Ishikawa (cell line): ENCODE data around the gene ING5.
A peak's percentile ranks its signal among the peaks of the same experiment; 100 is the strongest.

ENCODE experiments used
- CEBPB ChIP-seq: IDR thresholded peaks from 2 replicates; pipeline ENCODE4 v1.6.1; 2012
- CREB1 ChIP-seq: IDR thresholded peaks from 2 replicates; pipeline ENCODE4 v1.6.1; 2012; ENCODE audit warnings: low read depth
- EGR1 ChIP-seq: IDR thresholded peaks from 2 replicates; pipeline ENCODE4 v1.6.1; 2012
- EP300 ChIP-seq: IDR thresholded peaks from 2 replicates; pipeline ENCODE4 v1.6.1; 2012; ENCODE audit warnings: borderline replicate concordance
- FOXM1 ChIP-seq: IDR thresholded peaks from 2 replicates; pipeline ENCODE4 v1.6.1; 2012; ENCODE audit warnings: low read depth, borderline replicate concordance
- MAX ChIP-seq: IDR thresholded peaks from 2 replicates; pipeline ENCODE4 v1.6.1; 2012
- NFIC ChIP-seq: IDR thresholded peaks from 2 replicates; pipeline ENCODE4 v1.6.1; 2012
- RAD21 ChIP-seq: IDR thresholded peaks from 2 replicates; pipeline ENCODE4 v1.6.1; 2012; ENCODE audit warnings: low read depth
- REST ChIP-seq: IDR thresholded peaks from 2 replicates; pipeline ENCODE4 v1.6.1; 2012; ENCODE audit warnings: low read depth, mild to moderate bottlenecking
- TAF1 ChIP-seq: IDR thresholded peaks from 2 replicates; pipeline ENCODE4 v1.6.1; 2012; ENCODE audit warnings: low read depth, mild to moderate bottlenecking
- TCF12 ChIP-seq: IDR thresholded peaks from 2 replicates; pipeline ENCODE4 v1.6.1; 2012; ENCODE audit warnings: low read depth
- TEAD4 ChIP-seq: IDR thresholded peaks from 2 replicates; pipeline ENCODE4 v1.6.1; 2012
- USF1 ChIP-seq: IDR thresholded peaks from 2 replicates; pipeline ENCODE4 v1.6.1; 2012
- YY1 ChIP-seq: IDR thresholded peaks from 2 replicates; pipeline ENCODE4 v1.6.1; 2012; ENCODE audit warnings: low read depth
- ZBTB7A ChIP-seq: IDR thresholded peaks from 2 replicates; pipeline ENCODE4 v1.6.1; 2012; ENCODE audit warnings: low read depth

ING5 gene

GRCh38 chr2:241655516-241656189 lies 46.2 kb upstream of the ING5 start:
- no peak for TF ChIP-seq EGR1
- no peak for TF ChIP-seq FOXM1
- no peak for TF ChIP-seq EP300
- 0 out of 2 replicates have a peak, but pooled peaks have one; percentile 22 for TF ChIP-seq TAF1
- TF ChIP-seq MAX: no peak

- TF ChIP-seq EGR1: no peak
- no peak for TF ChIP-seq CEBPB
- no peak for TF ChIP-seq ZBTB7A
- TF ChIP-seq NFIC: no peak
- TF ChIP-seq TAF1: no peak
- no peak for TF ChIP-seq EP300
- no peak for TF ChIP-seq TCF12
- no peak for TF ChIP-seq MAX
- no peak for TF ChIP-seq USF1
- no peak for TF ChIP-seq TEAD4
- TF ChIP-seq CREB1: no peak
- no peak for TF ChIP-seq RAD21
- TF ChIP-seq REST: no peak
- no peak for TF ChIP-seq YY1
- no peak for TF ChIP-seq FOXM1
Observed at GRCh38 chr2:241656190-241656741, 45.6 kb upstream of the ING5 start.

GRCh38 chr2:241657786-241658254 lies 44.0 kb upstream of the ING5 start:
- TF ChIP-seq EGR1 (no peak), TAF1 (no peak), CREB1 (no peak), FOXM1 (no peak), REST (no peak)

- TF ChIP-seq FOXM1 (no peak), REST (no peak), CEBPB (no peak), EGR1 (no peak), NFIC (no peak), TAF1 (no peak), TCF12 (no peak), USF1 (no peak)
Observed at GRCh38 chr2:241658296-241658695, 43.5 kb upstream of the ING5 start.
